ENCODE measurements around the gene USP7.

DNA sequence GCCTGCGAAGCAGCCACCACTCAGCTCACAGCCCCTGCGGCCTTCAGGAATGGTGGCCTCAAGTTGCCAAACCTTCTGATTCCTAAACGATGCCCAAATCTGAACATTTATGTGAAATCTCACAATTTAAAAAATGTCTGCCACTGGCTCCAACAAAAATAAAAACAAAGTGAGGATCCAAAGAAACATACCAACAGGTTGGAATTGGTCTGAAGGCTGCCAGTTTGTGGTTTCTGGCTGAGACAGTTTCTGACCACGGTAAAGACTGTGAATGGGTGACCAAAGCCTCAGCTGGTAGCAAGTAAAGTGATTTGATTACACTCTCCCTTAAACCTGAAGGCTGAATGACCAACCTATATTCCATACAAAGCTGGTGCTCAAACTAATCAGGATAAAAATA is 56.6 kb downstream of the USP7 start:
- TF ChIP-seq, protein P1, sequence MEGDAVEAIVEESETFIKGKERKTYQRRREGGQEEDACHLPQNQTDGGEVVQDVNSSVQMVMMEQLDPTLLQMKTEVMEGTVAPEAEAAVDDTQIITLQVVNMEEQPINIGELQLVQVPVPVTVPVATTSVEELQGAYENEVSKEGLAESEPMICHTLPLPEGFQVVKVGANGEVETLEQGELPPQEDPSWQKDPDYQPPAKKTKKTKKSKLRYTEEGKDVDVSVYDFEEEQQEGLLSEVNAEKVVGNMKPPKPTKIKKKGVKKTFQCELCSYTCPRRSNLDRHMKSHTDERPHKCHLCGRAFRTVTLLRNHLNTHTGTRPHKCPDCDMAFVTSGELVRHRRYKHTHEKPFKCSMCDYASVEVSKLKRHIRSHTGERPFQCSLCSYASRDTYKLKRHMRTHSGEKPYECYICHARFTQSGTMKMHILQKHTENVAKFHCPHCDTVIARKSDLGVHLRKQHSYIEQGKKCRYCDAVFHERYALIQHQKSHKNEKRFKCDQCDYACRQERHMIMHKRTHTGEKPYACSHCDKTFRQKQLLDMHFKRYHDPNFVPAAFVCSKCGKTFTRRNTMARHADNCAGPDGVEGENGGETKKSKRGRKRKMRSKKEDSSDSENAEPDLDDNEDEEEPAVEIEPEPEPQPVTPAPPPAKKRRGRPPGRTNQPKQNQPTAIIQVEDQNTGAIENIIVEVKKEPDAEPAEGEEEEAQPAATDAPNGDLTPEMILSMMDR (IDR thresholded peaks at IDR 0.05), result no peak
- TF ChIP-seq EP300 (IDR thresholded peaks at IDR 0.05) (no peak), POLR2A (IDR thresholded peaks at IDR 0.05) (no peak)

Measured in ovary (tissue), 3 donors.